GM10847 (cell line): Measurements from ENCODE around the gene PBRM1.

Experiments
- POLR2A ChIP-seq: IDR thresholded peaks from 2 replicates; pipeline ENCODE4 v1.6.1; 2011; ENCODE audit not compliant: insufficient read length; ENCODE audit errors: extremely low read depth

Gene PBRM1

GRCh38 chr3:52574056-52574965, 111.4 kb downstream of the PBRM1 start:
- TF ChIP-seq POLR2A, result no peak

GRCh38 chr3:52572221-52572620, 113.5 kb downstream of the PBRM1 start:
- TF ChIP-seq POLR2A, result no peak

GRCh38 chr3:52570076-52570475, 115.6 kb downstream of the PBRM1 start:
- TF ChIP-seq POLR2A, result no peak

- TF ChIP-seq POLR2A, result no peak
These were observed 117.6 kb downstream of the PBRM1 start for GRCh38 chr3:52568069-52568468.

GRCh38 chr3:52563984-52564383, 121.7 kb downstream of the PBRM1 start:
- TF ChIP-seq POLR2A, result no peak

- TF ChIP-seq POLR2A, result no peak
These were observed 124.5 kb downstream of the PBRM1 start for GRCh38 chr3:52561028-52561747.

- no peak for TF ChIP-seq POLR2A
These were observed 127.3 kb downstream of the PBRM1 start for GRCh38 chr3:52558436-52558835.

- TF ChIP-seq POLR2A, result no peak
These were observed 128.4 kb downstream of the PBRM1 start for GRCh38 chr3:52557011-52557960.

- no peak for TF ChIP-seq POLR2A
These were observed 130.7 kb downstream of the PBRM1 start for GRCh38 chr3:52555056-52555455.

- no peak for TF ChIP-seq POLR2A
These were observed 131.5 kb downstream of the PBRM1 start for GRCh38 chr3:52554026-52554755.

- no peak for TF ChIP-seq POLR2A
These were observed 133.6 kb downstream of the PBRM1 start for GRCh38 chr3:52552089-52552488.

GRCh38 chr3:52551118-52551517, 134.6 kb downstream of the PBRM1 start:
- no peak for TF ChIP-seq POLR2A

- no peak for TF ChIP-seq POLR2A
These were observed 138.6 kb downstream of the PBRM1 start for GRCh38 chr3:52547143-52547542.

- TF ChIP-seq POLR2A, result no peak
These were observed 139.4 kb downstream of the PBRM1 start for GRCh38 chr3:52546111-52546901.
